Right ventricle myocardium superior (tissue), 1 donor: Measurements from ENCODE around the gene GRHPR. TPM values are rescaled to one million over a fixed set of nuclear protein-coding genes. Genes with fewer than 3 reads are reported as not detected.

Experiments
- ATAC-seq: fragments of 200-7000 bp; cut with Tn5 transposase; one replicate; pipeline ENCODE4 v1.9.1; 2020; ENCODE audit warnings: mild to moderate bottlenecking; ENCODE audit not compliant: poor library complexity
- DNase-seq: peaks from one replicate; pipeline ENCODE4 v3.0.0-alpha.2; 2020
- intact Hi-C: fragments of 100-400 bp; cut with DNase I; formaldehyde crosslinking; loops from one replicate; pipeline ENCODE4 v1.11.2; 2022
- long read RNA-seq: library from polyadenylated mRNA; unstranded; transcript quantifications from one replicate; pipeline ENCODE4 v2.0.0, GENCODE V29; 2021
- total RNA-seq: library from RNA; stranded (reverse); fragmentation: NEBNext Ultra II Directional; extraction: Animal tissue kit (Norgen Biotek cat#: 25700); gene quantifications from one replicate; pipeline ENCODE4 v1.2.1, GENCODE V29; 2021
- donor health status: DM: no; HTN: yes; CAD: no; lungs with severe emphysema.

Gene GRHPR
- total RNA-seq, result 109 TPM
- long read RNA-seq, full-length matches to known transcripts, result 138 of 165 reads
- long read RNA-seq, partial matches to known transcripts, result 15 of 165 reads
- long read RNA-seq, other reads (novel, unspliced or antisense), result 12 of 165 reads

DNA sequence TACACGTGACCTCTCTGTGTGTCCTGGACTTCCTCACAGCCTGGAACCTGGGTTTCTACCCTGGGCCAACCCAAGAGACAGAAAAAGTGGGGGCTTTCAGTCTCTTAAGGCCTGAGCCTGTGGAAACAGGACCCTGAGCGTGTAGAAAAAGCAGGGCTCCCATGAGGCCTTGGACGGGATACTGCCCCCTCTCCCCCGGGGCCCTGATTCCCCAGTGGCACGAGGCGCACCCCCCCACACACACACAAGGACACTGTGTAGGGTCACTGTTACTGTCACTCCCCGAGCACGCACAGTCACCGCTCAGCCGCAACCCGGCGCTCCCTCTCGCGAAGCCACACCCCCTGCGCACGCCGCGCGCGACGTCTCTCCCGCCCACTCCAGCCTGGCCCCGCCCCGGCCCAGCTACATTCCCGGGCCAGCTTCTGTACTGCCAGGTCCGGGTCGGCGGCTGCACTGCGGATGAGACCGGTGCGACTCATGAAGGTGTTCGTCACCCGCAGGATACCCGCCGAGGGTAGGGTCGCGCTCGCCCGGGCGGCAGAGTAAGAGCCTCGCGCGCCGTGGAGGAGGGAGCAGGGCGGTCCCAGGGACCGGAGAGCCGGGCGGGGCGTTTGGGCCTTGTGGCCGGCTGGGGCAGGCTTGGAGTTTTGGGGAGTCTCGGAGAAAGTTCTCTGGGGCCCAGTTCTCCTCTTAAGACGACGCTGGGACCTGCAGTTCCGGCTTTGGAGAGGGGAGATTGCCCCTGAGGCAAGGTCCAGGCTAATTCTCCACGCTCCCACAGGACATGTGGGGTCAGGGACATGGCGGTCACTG, at the start of gene GRHPR:
GRHPR (plus strand) TSS at position 408 of the 816 bp plus-strand sequence; CDS start at position 463, 55 bp downstream.
- intact Hi-C loops, result no loop called here
- DNase-seq (peak; percentile 95), ATAC-seq (peak; percentile 99)

DNA sequence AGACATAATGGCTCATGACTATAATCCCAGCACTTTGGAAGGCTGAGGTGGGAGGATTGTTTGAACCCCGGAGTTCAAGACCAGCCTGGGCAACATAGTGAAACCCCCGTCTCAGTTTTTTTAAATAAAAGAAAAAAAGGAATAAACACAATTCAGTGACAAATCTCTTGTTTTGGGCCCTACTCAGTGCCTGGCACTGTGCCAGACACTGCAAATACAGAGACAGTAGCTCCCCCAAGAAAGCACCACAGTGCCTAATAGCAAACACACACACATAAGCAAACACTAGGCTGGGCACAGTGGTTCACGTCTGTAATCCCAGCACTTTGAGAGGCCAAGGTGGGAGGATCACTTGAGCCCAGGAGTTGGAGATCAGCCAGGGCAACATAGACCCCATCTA, 49.7 kb upstream of the GRHPR start:
- DNase-seq, result no peak
- no peak for ATAC-seq
- intact Hi-C loops, result no loop called here

DNA sequence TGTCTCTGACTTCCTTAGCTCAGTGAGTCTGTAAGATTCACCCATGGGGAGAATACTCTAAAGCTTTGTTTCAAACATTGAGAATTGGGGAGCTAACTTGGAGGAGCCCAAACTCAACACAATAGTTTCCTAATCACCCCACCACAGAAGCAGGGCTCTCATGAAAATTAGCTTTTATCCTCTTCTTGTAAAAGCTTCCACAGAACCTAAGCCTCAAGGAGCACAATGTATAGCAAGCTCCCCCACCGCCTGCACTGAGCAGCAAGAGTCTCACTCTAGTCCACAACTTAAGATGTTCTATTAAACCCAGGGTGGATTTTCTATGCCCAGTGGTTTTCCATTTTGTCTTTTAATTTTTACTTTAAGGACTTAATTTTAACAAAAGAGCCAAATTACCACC, 48.9 kb upstream of the GRHPR start:
- DNase-seq, result no peak
- intact Hi-C loops, result no loop called here
- ATAC-seq, result no peak

DNA sequence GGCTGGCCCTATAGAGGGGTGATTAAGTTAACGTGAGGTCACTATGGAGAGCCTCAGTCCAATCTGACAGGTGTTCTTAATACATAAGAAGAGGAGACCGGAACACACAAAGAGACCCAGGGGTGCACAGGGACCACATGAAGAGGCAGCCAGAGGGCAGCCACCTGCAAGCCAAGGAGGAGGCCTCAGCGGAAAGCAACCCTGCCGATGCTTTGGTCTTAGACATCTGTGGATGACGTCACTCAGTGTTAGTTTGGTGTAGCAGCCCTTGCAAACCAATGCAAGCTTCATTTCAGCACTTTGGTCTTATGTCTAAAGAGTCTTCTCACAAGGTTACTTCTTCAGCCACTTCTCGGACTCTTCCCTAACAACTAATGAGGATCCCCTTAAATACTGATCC, 47.6 kb upstream of the GRHPR start:
- no peak for ATAC-seq
- intact Hi-C loops, result no loop called here
- no peak for DNase-seq

DNA sequence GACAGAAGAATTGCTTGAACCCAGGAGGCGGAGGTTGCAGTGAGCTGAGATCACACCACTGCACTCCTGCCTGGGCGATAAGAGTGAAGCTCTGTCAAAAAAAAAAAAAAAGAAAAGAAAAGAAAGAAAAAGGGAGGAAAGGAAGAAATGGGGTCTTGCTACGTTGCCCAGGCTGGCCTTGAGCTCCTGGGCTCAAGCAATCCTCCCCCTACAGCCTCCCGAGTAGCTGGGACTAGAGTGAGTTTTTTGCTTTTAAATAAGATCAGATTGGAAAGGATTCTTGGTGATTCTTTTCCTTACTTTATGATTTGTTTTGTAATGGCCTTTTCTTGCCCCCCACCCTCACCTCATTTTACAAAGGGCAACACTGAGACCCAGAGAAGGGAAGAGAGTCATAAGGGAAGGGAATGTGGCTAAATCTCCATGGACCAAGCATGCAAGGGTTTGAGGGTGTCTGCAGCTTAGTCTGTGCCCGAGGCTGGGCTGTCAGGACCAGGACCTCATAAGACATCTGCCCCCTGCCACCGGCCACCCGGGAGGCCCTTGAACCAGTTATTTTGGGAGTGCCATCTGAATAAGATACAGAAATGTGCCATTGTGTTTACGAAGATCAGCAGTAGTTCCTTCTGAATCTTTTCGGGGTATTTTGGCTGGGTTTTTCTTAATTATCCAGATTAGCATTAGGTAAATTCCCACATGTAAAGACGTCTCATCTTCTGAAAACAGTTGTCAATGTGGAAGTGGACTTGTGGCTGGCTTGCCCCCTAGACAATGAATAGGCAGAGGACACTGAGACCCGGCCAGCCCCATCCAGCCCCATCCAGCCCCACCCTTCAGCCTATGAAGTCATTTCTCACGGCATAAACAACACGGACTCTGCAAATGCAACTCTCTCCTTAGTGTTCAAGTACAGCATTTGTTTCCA, 44.5 kb upstream of the GRHPR start:
- intact Hi-C loops, result no loop called here
- ATAC-seq, result no peak
- DNase-seq, result no peak

DNA sequence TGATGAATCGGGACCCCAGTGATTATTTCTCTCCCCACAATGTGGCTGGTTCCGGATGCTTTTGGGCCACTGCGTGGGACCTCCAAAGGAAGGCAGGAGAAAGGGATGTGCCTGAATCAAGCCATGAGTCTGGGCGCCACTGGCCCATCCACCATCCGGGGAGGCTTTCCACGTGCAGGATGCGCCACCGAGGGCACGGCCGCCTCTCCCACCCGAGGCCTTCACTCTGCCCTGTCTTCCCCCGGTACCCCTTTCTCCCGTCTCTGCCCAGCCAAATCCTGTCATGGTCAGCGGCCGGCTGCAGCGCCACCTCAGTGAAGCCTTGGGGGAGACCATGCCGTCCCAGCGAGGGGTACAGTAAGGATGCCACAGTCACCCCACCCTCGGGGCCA, 43.9 kb upstream of the GRHPR start:
- ATAC-seq (no peak), DNase-seq (no peak)
- intact Hi-C loops, result no loop called here

DNA sequence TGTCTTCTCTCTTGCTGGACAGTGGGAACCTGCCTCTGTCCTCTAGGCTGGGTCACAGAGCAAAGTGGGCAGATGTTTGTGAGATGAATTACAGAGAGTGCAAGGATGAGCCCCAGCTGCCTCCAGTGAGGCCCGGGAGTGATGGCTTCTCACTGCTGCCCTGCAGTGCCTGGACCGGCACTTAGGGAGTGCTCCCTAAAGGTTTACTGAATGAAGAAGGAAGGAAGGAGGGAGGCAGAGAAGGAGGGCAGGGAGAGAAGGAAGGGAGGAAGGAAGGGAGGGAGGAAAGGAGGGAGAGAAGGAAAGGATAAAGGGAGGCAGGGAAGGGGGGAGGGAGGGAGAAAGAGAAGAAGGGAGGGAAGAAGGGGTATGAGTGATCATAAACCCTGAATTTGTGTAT, 42.7 kb upstream of the GRHPR start:
- ATAC-seq (no peak), DNase-seq (no peak)
- intact Hi-C loops, result no loop called here

DNA sequence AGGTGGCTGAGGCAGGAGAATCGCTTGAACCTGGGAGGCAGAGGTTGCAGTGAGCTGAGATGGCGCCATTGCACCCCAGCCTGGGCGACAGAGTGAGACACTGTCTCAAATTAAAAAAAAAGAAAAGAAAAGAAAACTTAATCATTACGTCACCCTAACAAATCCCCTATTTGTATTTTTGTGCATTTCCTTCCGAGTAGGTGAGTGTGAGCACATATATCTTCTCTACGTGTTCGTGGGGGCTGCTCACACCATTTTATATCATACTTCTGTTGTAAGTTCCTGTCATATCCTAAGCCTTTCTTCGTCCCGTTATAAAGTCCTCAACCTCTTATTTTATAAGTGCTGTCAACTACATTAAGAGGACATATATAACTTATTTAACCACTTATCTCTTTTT, 41.9 kb upstream of the GRHPR start:
- no peak for ATAC-seq
- no peak for DNase-seq
- intact Hi-C loops, result no loop called here

DNA sequence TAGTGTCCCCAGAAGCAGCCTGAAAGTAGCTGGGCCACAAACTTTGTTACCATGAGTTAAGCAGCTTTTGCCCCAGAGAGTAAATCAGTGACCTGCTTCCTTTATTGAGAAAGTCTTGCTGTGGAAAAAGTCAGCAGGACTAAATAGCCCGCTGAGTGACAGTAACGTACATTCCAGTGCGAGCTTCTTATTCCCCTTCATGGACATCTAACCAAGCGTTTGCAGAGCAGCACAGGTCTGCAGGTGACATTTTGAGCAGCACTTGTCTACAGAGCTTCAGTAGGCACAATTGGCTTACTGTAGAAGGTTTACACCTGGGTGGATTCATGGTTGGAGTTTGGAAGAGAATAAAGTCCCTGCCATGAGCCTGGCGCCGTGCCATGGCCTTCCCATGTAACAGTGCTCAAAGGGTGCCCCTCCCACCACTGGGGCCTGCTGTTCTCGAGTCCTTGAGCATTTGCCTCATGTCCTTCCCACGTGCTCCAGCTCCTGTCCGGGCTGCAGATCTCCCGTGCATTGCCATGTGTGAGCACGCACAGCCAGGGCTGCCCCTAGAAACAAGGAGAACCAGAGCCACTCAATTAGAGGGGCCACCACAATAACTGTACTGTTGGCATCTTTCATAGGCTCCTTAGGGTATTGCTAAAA, 41.3 kb upstream of the GRHPR start:
- no peak for ATAC-seq
- intact Hi-C loops, result no loop called here

DNA sequence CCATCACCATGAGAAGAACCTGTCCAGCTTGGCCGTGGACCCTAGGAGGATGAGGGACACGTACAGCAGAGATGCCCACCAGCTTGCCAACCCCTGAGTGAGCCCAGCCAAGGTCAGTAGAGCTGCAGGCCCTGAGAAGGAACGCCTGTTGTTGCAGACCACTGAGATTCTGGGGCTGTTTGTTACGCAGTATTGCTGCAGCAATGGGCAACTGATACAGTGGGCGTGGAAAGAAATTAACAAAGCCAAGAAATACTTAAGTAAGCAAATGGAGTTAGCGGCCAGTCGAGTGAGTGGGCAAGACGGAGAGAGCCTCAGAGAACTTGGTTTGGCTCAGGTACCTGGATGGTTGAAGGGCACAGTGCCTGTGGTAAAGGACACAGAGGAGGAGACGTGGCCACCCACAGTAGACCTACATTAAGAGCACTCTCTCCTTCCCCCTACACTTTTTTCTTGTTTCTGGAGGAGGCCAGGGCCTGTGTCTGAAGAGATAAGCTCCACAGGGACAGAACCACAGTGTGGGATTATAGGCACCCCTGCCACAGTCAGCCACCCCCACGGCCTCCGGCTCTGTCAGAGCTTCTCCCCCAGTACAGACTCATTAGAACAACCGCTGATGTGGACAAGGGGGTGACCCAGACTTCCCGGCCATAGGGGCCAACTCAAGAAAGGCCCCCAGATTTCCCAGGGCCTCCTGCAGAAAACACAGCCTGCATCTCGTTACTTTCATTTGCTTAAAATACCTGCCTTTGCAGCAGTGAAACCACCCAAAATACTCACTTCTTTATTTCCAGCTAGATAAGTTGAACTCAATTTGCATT, 40.1 kb upstream of the GRHPR start:
- intact Hi-C loops, result no loop called here
- DNase-seq (no peak), ATAC-seq (no peak)

More for the DNA sequence above, 41.3 kb upstream of the GRHPR start:
- no peak for DNase-seq

DNA sequence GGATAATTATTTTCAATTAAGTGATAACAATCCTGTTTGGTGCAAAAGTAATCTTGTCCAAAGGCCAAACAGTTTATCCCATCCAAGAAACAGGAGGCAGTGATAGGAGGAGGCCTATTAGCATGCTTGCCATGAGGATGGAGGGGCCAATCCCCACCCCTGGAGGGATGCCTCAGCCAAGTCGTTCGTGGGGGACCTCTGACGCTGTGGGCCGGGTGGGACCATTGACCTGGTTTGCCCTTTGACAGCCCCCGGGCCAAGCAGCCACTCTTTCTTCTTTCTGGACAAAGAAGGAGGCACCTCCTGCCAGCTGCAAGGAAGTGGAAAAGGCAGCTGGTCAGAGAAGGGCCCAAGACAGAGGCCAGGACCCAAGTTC, 39.5 kb upstream of the GRHPR start:
- DNase-seq, result no peak
- ATAC-seq, result no peak
- intact Hi-C loops, result no loop called here

DNA sequence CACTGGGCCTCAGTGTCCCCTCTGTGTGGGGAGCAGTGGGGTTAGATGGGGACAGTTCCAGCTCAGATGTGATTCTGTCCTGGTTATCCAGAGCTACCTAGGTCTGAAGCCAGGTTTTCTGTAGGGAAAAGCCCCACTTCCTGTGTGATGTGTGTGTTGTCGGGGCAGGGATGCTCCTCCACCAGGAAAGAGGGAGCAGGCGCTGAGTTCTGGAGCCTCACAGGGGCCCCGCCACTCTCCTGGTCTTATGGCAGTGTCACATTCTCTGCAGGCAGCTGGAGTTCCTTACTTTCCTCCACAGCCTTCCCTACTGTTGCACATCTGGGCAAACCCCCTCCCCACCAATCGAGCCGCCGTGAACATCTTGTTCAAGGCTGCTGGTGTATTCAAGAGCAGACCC, 39.1 kb upstream of the GRHPR start:
- intact Hi-C loops, result no loop called here
- no peak for ATAC-seq

DNA sequence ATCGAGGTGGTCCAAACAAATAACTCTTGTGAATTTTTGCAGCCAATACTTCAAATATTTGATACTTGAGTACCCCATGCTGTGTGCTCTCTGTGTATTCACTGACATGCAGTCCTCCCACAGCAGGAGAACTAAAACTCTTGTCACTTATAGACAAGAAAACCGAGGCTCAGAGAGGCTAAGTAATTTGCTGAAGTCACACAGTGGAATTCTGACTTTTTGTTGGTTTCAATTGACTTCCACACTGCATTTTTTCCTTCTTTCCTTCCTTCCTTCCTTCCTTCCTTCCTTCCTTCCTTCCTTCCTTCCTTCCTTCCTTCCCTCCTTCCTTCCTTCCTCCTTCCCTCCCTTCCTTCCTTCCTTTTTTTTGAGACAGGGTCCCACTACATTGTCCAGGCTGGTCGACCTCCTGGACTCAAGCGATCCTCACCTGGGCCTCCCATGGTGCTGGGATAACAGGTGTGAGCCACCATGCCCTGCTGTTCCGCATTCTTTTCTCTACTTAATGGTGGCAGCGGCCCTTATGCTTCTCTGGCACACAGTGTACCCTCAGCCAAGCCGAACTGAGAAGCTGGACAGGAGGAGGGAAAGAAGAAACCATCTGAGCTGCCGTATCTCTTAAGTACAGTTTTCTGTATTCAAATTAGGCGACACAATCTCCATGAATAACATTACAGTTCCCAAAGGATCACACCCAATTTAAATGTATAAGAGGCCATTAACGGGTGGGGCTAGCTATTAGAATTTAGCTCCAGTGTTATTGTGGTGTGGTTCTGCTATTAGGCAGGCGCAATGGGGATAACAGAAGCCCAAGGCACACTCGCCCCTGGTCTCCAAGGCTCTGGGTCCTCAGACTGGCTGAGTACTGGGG, 38.4 kb upstream of the GRHPR start:
- DNase-seq (no peak), ATAC-seq (no peak)
- intact Hi-C loops, result no loop called here

More for the DNA sequence above, 39.1 kb upstream of the GRHPR start:
- no peak for DNase-seq

DNA sequence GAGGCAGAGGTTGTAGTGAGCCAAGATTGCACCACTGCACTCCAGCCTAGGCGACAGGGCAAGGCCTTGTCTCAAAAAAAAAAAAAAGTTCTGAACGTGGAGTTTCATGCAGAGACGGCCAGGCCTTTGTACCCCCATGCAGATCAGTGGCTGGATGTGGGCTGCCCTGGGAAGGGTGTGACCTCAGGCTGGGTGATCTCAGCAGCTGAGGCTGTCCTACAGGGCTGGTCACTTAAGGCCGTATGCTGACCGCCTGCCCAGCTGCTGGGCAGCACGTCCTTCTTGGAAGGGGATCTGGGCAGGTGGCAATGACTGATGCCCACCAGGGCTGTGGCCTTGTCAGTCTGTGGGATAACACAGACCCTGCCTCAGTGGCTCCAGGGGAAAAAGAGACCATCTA, 37.2 kb upstream of the GRHPR start:
- no peak for ATAC-seq
- intact Hi-C loops, result no loop called here
- no peak for DNase-seq

DNA sequence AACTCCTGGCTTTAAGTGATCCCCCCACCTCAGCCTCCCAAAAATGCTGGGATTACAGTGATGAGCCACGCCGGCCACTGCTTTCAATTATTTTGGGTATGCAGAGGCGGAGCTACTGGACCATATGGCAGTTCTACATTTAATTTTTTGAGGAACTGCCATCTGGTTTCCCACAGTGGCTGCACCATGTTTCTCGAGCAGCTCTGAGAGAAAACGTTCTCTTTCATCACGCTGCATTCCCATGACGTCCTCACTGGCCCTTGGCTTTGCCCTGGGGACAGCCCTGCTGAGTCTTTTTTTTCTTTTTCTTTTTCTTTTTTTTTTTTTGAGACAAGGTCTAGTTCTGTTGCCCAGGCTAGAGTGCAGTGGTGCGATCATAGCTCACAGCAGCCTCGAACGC, 35.5 kb upstream of the GRHPR start:
- no peak for ATAC-seq
- intact Hi-C loops, result no loop called here

DNA sequence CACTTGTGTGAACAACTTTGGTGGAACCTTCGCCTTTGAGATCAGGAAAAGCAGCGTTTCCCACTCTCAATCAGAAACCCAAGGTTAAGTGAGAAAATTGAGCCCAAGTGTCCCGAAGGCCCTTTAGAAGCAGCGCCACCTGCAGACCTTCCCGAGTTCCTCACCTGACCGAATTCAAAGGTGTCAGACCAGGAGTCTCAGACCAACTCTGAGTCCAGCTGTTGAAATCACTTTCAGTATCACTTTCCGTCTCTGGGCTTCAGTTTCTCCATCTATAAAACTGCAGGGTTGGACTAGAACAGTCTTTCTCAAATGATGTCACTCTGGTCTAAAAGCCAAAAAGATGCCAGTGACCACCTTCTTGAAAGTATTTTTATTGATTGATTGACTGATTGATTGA, 31.7 kb upstream of the GRHPR start:
- intact Hi-C loops, result no loop called here
- no peak for ATAC-seq
- no peak for DNase-seq

More for the DNA sequence above, 35.5 kb upstream of the GRHPR start:
- no peak for DNase-seq

DNA sequence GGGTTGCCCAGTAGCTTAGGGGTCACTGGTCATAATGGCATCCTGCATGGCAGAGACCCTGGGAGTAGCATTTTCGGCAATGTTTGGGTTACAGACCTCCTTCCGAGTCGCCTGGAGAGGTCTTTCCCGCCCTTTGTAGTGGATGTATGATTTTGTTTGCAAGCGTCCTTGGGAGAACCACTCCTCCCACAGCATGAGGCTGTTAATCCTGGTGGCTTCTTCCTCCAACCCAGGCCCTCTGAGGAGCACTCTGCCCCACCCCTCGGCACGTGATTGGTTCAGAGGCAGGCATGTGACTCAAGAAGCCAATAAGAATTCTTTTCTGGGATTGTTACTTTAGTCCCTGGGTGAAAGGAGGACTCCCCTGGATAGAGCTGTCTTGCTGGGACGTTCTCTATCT, 30.2 kb upstream of the GRHPR start:
- intact Hi-C loops, result no loop called here
- ATAC-seq (no peak), DNase-seq (no peak)

DNA sequence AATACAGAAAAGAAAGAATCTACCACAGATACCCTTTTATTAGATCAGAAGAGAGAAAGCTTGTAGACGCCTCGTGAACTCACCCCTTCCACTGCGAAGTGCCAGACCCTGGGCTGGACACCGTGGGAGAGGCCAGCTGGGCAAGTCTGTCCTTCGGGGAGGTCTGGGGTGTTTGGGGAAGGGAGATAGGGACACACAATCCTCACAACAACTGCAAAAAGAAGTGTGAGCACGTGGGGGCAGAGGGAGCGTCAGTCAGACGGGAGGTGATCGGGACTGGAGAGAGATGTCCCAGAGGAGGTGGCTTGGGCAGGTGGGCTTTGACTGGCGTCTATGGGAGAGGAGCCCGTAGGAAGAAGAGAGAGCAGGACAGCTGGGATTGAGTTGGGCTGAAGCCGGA, 27.3 kb upstream of the GRHPR start:
- DNase-seq, result no peak
- ATAC-seq, result no peak
- intact Hi-C loops, result no loop called here
